Stomach (tissue), 9 donors: ENCODE results near the gene CPNE9. TPM values are rescaled to one million over a fixed set of nuclear protein-coding genes. Genes with fewer than 3 reads are reported as not detected.

Experiments used
- DNase-seq, 2 donors: peaks; one replicate each; pipeline versions ENCODE4 v3.0.0 to v3.0.0-alpha.2; 2013 to 2019
- H3K27ac ChIP-seq, 5 donors: fragments of 200-600 bp in 4 of 5; sonication (generic) in 4 of 5; one replicate each; pipeline ENCODE4 v1.5.1; 2013 to 2019; ENCODE audit warnings: mild to moderate bottlenecking in 1 of 5, moderate library complexity in 1 of 5
- H3K27me3 ChIP-seq, 3 donors: fragments of 200-600 bp; sonication (generic); one replicate each; pipeline ENCODE4 v1.5.1; 2017 to 2019; ENCODE audit warnings: mixed run types in 1 of 3
- H3K36me3 ChIP-seq, 4 donors: fragments of 200-600 bp; sonication (generic); 1 replicate in 3 of 4; 2 replicates in 1 of 4; pipeline ENCODE4 v1.5.1; 2016 to 2019
- H3K4me1 ChIP-seq, 4 donors: fragments of 200-600 bp; sonication (generic); one replicate each; pipeline ENCODE4 v1.5.1; 2016 to 2019
- H3K4me3 ChIP-seq, 4 donors: fragments of 200-600 bp; sonication (generic) in 3 of 4; one replicate each; pipeline ENCODE4 v1.5.1; 2016 to 2019; ENCODE audit warnings: mild to moderate bottlenecking in 1 of 4
- H3K9me3 ChIP-seq, 4 donors: fragments of 200-600 bp; sonication (generic); one replicate each; pipeline ENCODE4 v1.5.1; 2016 to 2019
- CTCF ChIP-seq, 7 experiments: fragments of 450-650 bp in 4 of 7; fragments of 200-600 bp in 3 of 7; sonication (generic) in 3 of 7; IDR thresholded peaks; one replicate each; pipeline ENCODE4 v1.5.1; 2016 to 2019; ENCODE audit warnings: antibody characterized with exemption in 7 of 7, control low read depth in 2 of 7, mild to moderate bottlenecking in 1 of 7
- EP300 ChIP-seq: sonication (generic); formaldehyde crosslinking; IDR thresholded peaks from one replicate; pipeline ENCODE4 v1.6.1; 2017; ENCODE audit warnings: antibody characterized with exemption
- POLR2A ChIP-seq, 4 donors: fragments of 450-650 bp; IDR thresholded peaks; one replicate each; pipeline ENCODE4 v1.6.1; 2016; ENCODE audit warnings: antibody characterized with exemption in 4 of 4, control low read depth in 2 of 4, mild to moderate bottlenecking in 1 of 4, moderate library complexity in 1 of 4
- POLR2AphosphoS5 ChIP-seq, 3 donors: sonication (generic); formaldehyde crosslinking; IDR thresholded peaks; one replicate each; pipeline ENCODE4 v1.6.1; 2016; ENCODE audit warnings: antibody characterized with exemption in 3 of 3
- WGBS, 5 donors: extraction: QIAGEN DNeasy Blood & Tissue Kit in 3 of 5; methylation state at CpG; one replicate each; pipeline versions ENCODE4 v1.1.5 to v1.1.7; 2013 to 2018; 5-methylcytosine and 5-hydroxymethylcytosine counted together
- intact Hi-C: fragments of 100-400 bp; cut with DNase I; formaldehyde crosslinking; loops from one replicate; pipeline ENCODE4 v1.15.1; 2023; ENCODE audit warnings: low total_unique reads
- polyA plus RNA-seq, 3 donors: library from polyadenylated mRNA; stranded (reverse); fragments of 200-250 nt; gene quantifications; one replicate each; pipeline ENCODE4 v1.2.3, GENCODE V29; 2013
- total RNA-seq, 5 donors: library from RNA; depleted of rRNA; stranded (reverse); fragments of >200 nt; gene quantifications; one replicate each; pipeline versions ENCODE4 v1.1.0 to v1.2.3, GENCODE V29; 2014 to 2016
- donor health status: healthy with polysubstance abuse.
- donor health status: Bipolar disorder and iron deficiency.
- donor health status: healthy.

Gene CPNE9
- total and polyA plus RNA-seq, 8 donors, result 0.10 to 0.19 TPM; not detected in 6

DNA sequence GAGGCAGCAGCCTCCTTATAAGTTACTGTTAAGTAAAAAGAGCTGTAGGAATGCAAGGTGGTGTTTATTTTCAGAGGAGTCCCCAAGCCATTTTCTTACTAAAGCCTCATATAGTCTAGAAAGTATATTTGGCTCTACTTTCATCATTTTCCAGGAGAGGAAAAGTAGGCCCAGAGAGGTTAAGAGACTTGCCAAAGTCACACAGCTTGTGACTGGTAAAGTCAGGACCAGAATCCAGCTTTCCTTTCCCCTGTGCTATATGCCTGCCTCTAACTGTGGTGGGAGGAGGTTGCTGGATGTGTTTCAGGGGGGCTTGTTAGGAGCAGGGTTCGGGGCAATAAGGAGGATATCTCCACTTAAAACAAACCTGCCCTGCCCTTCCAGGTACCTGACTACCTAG is 38.9 kb downstream of the CPNE9 start:
- Histone ChIP-seq H3K4me3 (no peak overlapping the region), H3K27me3 (no peaks in the 10 kb centered on the region), H3K36me3 (peaks cover 100% of the 10 kb centered on the region in 4 donors), H3K4me1 (peaks cover 0 to 5% (median 0%) of the 10 kb centered on the region in 4 donors), H3K9me3 (no peaks in the 10 kb centered on the region), H3K27ac (no peak overlapping the region)
- DNase-seq, result no peak
- WGBS, 5 donors, result 83 to 94% (median 90%) methylated on average over 1 of the region's 1 CpG
- intact Hi-C loops, result no loop called here
- TF ChIP-seq CTCF (IDR thresholded peaks at IDR 0.05) (no peak), POLR2AphosphoS5 (IDR thresholded peaks at IDR 0.05) (no peak), POLR2A (IDR thresholded peaks at IDR 0.05) (no peak), EP300 (no peak)

DNA sequence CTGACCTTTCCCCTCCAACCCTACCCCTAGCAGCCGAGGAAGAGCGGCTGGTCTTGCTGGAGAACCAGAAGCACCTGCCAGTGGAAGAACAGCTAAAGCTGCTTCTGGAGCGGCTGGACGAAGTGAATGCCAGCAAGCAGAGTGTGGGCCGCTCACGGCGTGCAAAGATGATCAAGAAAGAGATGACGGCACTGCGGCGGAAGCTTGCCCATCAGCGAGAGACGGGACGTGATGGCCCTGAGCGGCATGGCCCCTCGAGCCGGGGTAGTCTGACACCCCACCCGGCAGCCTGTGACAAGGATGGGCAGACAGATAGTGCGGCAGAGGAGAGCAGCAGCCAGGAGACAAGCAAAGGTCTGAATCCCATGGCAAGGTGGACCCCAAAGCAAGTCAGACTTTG is 39.9 kb downstream of the CPNE9 start:
- Histone ChIP-seq H3K27me3 (no peaks in the 10 kb centered on the region), H3K27ac (no peak overlapping the region), H3K4me3 (no peak overlapping the region), H3K36me3 (peaks cover 91 to 100% (median 100%) of the 10 kb centered on the region in 4 donors), H3K9me3 (no peaks in the 10 kb centered on the region), H3K4me1 (peaks cover 0 to 5% (median 2%) of the 10 kb centered on the region in 4 donors)
- 96 to 98% (median 97%) methylated on average over 18 of the region's 18 CpGs for WGBS, 5 donors
- TF ChIP-seq POLR2AphosphoS5 (IDR thresholded peaks at IDR 0.05) (no peak), EP300 (no peak), CTCF (IDR thresholded peaks at IDR 0.05) (no peak), POLR2A (IDR thresholded peaks at IDR 0.05) (no peak)
- intact Hi-C loops, result no loop called here
- DNase-seq, result no peak

- no peak for TF ChIP-seq EP300
- TF ChIP-seq POLR2AphosphoS5 (IDR thresholded peaks at IDR 0.05), result no peak
- no peak for TF ChIP-seq CTCF (IDR thresholded peaks at IDR 0.05)
- no peak for TF ChIP-seq POLR2A (IDR thresholded peaks at IDR 0.05)
- no peak for DNase-seq
- Histone ChIP-seq H3K27me3 (no peaks in the 10 kb centered on the region), H3K27ac (no peak overlapping the region), H3K4me1 (peaks cover 0 to 11% (median 7%) of the 10 kb centered on the region in 4 donors), H3K36me3 (peaks cover 85 to 96% (median 94%) of the 10 kb centered on the region in 4 donors), H3K4me3 (no peak overlapping the region), H3K9me3 (no peaks in the 10 kb centered on the region)
- intact Hi-C loops, result no loop called here
- 91 to 99% (median 95%) methylated on average over 10 to 13 of the region's 13 CpGs for WGBS, 5 donors
Measured at GRCh38 chr3:9744162-9744561, 40.5 kb downstream of the CPNE9 start.

- Histone ChIP-seq H3K36me3 (peaks cover 71 to 82% (median 81%) of the 10 kb centered on the region in 4 donors), H3K27ac (no peak overlapping the region), H3K4me3 (no peak overlapping the region), H3K27me3 (no peaks in the 10 kb centered on the region), H3K4me1 (peaks cover 7 to 19% (median 12%) of the 10 kb centered on the region in 4 donors), H3K9me3 (no peaks in the 10 kb centered on the region)
- intact Hi-C loops, result no loop called here
- no peak for TF ChIP-seq POLR2AphosphoS5 (IDR thresholded peaks at IDR 0.05)
- 92 to 96% (median 93%) methylated on average over 11 to 12 of the region's 12 CpGs for WGBS, 5 donors
- DNase-seq, result no peak
Measured at GRCh38 chr3:9745521-9745920, 41.9 kb downstream of the CPNE9 start.

DNA sequence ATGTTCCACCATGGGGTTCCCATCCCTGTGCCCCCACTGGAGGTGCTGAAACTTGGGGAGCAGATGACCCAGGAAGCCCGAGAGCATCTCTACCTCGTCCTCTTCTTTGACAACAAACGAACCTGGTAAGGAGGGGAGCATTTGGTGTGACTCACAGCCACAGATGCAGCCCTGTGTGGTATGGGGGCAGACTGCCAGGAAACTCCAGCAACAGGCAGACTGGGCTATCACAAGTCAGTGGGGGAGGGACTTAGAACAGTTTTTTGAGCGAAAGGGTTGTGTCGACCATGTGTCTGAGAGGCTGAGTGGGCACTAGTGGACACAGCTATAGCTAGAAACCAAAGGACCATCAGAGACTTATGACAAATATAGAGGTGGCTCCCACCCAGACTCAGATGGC is 42.7 kb downstream of the CPNE9 start:
- Histone ChIP-seq H3K27me3 (no peaks in the 10 kb centered on the region), H3K4me3 (no peak overlapping the region), H3K36me3 (peaks cover 64 to 74% (median 73%) of the 10 kb centered on the region in 4 donors), H3K4me1 (peaks cover 14 to 27% (median 20%) of the 10 kb centered on the region in 4 donors), H3K9me3 (no peaks in the 10 kb centered on the region), H3K27ac (no peak overlapping the region)
- DNase-seq, result no peak
- WGBS, 5 donors, result 66 to 84% (median 80%) methylated on average over 5 of the region's 5 CpGs
- no peak for TF ChIP-seq POLR2AphosphoS5 (IDR thresholded peaks at IDR 0.05)
- TF ChIP-seq EP300, result no peak
- TF ChIP-seq CTCF (IDR thresholded peaks at IDR 0.05), result no peak
- no peak for TF ChIP-seq POLR2A (IDR thresholded peaks at IDR 0.05)
- intact Hi-C loops, result no loop called here
